Testis (tissue), 2 donors: ENCODE measurements around the gene ANKRD30B.

Experiments
- POLR2A ChIP-seq: fragments of 450-650 bp; IDR thresholded peaks from one replicate; pipeline ENCODE4 v1.6.1; 2017; ENCODE audit warnings: antibody characterized with exemption, mild to moderate bottlenecking, moderate library complexity
- TF ChIP-seq, protein P1 (sequence below), 3 experiments: fragments of 450-650 bp in 2 of 3; fragments of 200-600 bp in 1 of 3; sonication (generic) in 1 of 3; IDR thresholded peaks; one replicate each; pipeline ENCODE4 v1.5.1; 2016 to 2019; ENCODE audit warnings: antibody characterized with exemption in 3 of 3, mild to moderate bottlenecking in 2 of 3, moderate library complexity in 1 of 3

DNA sequence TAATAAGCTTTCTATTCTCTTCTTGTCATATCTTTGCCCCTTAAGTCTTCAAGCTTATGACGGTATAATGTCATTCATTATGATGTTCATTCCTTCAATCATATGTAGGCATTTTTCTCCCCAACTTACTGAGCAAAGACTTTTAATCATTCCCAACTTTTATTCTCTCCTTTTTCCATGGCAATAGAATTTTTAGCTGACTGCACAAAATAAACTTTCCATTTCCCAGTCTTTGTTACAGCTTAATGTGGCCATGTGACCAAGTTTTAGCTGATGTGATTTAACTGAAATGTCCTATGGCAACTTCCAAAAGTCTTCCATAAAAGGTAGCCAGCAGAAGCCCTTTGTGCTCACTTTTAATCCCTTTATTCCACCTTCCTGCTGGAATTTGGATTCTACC lies 152.5 kb downstream of the ANKRD30B start:
- TF ChIP-seq, protein P1, sequence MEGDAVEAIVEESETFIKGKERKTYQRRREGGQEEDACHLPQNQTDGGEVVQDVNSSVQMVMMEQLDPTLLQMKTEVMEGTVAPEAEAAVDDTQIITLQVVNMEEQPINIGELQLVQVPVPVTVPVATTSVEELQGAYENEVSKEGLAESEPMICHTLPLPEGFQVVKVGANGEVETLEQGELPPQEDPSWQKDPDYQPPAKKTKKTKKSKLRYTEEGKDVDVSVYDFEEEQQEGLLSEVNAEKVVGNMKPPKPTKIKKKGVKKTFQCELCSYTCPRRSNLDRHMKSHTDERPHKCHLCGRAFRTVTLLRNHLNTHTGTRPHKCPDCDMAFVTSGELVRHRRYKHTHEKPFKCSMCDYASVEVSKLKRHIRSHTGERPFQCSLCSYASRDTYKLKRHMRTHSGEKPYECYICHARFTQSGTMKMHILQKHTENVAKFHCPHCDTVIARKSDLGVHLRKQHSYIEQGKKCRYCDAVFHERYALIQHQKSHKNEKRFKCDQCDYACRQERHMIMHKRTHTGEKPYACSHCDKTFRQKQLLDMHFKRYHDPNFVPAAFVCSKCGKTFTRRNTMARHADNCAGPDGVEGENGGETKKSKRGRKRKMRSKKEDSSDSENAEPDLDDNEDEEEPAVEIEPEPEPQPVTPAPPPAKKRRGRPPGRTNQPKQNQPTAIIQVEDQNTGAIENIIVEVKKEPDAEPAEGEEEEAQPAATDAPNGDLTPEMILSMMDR (IDR thresholded peaks at IDR 0.05): no peak
- TF ChIP-seq POLR2A: no peak
